GM23248 (cell line): Measurements from ENCODE around the gene CLDN24.

Source experiments
- EZH2 ChIP-seq: fragments of 200-600 bp; sonication (generic); IDR thresholded peaks from 2 replicates; pipeline ENCODE4 v1.6.1; 2018; ENCODE audit warnings: antibody characterized with exemption, mild to moderate bottlenecking; ENCODE audit not compliant: insufficient read depth, poor library complexity, severe bottlenecking
- EZH2phosphoT487 ChIP-seq: fragments of 200-600 bp; sonication (generic); IDR thresholded peaks from 2 replicates; pipeline ENCODE4 v1.6.1; 2018; ENCODE audit warnings: antibody characterized with exemption, moderate library complexity, mild to moderate bottlenecking, low read depth; ENCODE audit not compliant: insufficient read depth

DNA sequence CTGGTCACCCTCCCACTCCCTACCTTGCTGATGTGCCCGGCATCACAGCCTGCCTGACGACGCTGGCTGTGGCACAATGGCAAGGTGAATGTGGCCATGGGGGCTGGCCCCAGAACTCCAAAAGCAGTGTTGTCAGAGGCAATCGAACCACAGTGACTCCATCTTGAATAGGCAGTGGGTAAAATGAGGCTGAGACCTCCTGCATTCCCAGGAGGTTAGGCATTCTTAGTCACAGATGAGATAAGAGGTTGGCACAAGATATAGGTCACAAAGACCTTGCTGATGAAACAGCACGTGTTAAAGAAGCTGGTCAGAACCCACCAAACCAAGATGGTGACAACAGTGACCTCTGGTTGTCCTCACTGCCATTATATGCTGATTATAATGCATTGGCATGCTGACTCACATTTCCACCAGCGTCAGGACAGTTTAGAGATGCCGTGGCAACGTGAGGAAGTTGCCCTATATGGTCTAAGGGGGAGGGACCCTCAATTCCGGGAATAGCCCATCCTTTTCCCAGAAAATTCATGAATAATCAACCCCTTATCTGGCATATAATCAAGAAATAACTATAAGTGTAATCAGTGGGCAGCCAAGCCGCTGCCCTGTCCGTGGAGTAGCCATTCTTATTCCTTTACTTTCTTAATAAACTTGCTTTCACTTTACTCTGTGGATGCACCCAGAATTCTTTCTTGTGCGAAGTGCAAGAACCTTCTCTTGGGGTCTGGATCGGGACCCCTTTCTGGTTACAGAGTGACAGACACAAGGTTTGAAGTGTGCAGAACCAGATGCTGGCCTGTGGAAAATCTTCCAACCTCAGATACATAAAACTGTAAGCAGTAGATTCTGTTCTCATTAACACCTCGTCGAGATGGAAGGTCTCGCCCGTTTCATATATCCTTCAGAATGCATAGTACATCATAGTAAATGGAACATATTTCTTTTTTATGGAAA is 26.8 kb upstream of the CLDN24 start:
- no peak for TF ChIP-seq EZH2phosphoT487
- TF ChIP-seq EZH2 = no peak
